CD4-positive, alpha-beta T cell treated with Interleukin-6 at 100 ng/mL for 8 hours (primary cell): Measurements from ENCODE around the gene MPPED1.

Source experiments
- DNase-seq: peaks from one replicate; pipeline ENCODE4 v3.0.0-alpha.2; 2020; ENCODE audit warnings: mixed read lengths, low spot score

The MPPED1 gene

GRCh38 chr22:43476751-43477725 lies 65.2 kb downstream of the MPPED1 start:
- DNase-seq = no peak

GRCh38 chr22:43477966-43478365 lies 66.2 kb downstream of the MPPED1 start:
- no peak for DNase-seq

GRCh38 chr22:43478621-43479300 lies 66.9 kb downstream of the MPPED1 start:
- DNase-seq = no peak

- DNase-seq = no peak
Observed at GRCh38 chr22:43479301-43479950, 67.6 kb downstream of the MPPED1 start.

DNA sequence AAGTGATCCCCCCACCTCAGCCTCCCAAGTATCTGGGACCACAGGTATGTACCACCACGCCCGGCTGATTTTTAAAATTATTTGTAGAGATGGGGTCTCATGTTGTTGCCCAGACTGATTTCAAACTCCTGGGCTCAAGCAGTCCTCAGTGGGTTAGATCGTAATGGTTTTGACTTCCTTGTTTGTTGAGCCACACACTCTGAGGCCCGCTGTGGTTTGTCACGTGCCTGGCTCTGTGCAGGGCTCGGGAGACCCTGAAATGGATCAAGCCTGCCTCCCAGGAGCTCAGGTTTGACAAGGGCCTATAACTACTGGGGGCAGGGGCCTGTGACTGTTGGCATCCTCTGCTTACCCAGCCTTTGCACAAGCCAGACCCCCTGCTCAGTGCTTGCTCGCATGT lies 68.1 kb downstream of the MPPED1 start:
- no peak for DNase-seq

DNA sequence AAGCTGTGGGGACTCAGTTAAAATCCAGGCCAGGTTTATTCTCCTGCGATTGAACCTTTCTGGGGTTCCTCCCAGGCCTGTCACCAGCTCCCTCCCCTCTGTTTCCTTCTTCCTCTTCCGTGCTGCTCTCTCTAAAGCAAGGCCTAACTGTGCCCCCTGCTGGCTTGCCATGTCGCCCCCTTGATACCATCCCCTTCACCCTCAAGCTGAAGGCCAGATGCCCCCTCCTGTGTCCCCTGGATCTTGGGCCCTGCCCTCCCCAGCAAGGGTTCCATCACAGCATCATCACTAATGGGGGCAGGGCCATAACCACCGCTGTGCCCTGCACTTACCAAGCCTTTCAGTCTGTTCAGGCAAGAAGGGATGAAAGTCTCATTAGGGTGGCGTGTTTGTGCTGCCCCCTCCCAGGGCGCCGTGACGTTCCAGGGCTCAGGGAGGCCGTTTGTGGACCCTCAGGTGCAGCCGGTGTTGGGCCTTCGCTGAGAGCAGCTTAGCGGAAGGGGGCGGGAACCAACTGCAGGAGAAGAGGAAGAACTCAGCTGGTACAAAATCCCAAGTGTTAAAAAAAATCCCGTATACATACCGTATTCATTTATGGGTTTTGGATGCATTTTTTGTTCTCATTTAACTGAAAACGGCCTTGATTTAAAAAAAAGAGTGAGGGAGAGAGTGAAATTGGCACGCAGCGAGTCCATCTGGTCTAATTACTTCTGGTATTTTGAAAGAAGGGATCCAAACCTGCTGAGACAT lies 69.9 kb downstream of the MPPED1 start:
- DNase-seq = no peak

DNA sequence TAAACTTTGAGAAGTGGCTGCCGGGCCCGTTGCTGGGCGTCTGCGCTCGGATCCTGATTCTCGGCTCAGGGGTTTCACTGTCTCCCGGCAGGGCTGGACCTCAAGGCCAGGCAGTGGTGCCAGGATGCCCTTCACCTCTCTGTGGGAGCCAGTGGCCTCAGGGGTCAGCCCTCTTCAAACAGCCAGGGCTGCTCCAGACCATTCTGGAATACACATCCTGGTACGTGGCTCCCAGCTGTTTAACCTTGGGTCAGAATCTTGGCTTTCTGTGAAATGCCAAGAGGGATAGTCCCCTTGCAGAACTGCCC lies 70.5 kb downstream of the MPPED1 start:
- no peak for DNase-seq

DNA sequence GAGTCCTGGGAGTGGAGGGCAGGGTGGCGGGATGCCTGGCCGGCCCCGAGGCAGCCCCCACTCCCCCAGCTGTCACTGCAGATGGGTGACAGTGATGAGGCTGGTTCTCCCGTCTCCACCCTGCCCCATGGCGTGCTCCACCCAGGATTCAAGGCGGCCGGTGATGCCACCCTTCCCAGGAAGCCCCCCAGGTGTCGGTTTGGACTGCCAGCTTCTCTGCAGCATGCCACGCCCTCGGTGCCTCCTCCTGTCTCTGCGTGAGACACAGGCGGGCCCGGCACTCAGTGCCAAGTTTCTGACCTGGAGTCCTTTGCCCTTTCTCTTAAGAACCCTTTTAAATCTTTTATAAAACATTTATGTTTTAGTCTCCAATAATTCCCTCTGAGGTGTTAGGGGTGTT lies 71.5 kb downstream of the MPPED1 start:
- DNase-seq = no peak

DNA sequence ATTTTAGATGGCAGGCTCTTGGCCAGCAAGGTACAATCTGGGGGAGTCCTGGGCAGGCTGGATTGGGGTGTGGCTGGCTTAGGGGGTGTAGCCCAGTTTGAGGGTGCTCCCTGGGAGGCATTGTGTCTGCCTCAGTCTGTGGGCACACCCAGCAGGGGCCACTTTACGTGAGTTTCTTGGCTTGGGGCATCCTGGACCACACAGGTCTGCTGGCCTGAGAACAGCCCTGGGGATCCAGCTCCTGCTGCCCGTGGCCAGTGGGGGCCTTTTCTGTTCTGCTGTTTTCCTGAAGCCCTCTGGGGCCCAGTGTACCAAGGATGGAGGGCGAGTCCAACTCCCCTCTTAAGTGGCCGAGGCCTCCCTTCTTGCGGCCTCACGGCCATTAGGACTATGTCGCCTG lies 71.9 kb downstream of the MPPED1 start:
- no peak for DNase-seq

DNA sequence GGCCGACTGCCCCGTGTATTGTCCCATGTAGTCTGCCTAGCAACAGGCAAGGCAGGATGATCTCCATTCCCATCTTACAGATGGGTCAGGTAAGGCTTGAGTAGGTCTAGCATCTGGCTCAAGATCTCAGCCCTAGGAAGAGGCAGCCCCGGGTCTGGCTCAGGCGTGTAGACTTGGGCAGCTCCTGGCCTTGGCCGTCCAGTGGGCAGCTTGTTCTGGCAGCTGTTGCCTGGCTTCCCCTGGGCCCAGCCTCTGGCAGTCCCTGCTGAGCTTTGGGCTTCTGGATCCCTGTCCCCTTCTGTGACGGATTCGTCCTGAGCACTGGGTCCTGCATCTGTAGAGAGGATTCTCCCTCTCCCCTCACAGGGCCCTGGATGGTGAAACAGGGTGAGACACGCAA lies 72.4 kb downstream of the MPPED1 start:
- DNase-seq = no peak

GRCh38 chr22:43485502-43486089 lies 73.8 kb downstream of the MPPED1 start:
- DNase-seq = no peak

DNA sequence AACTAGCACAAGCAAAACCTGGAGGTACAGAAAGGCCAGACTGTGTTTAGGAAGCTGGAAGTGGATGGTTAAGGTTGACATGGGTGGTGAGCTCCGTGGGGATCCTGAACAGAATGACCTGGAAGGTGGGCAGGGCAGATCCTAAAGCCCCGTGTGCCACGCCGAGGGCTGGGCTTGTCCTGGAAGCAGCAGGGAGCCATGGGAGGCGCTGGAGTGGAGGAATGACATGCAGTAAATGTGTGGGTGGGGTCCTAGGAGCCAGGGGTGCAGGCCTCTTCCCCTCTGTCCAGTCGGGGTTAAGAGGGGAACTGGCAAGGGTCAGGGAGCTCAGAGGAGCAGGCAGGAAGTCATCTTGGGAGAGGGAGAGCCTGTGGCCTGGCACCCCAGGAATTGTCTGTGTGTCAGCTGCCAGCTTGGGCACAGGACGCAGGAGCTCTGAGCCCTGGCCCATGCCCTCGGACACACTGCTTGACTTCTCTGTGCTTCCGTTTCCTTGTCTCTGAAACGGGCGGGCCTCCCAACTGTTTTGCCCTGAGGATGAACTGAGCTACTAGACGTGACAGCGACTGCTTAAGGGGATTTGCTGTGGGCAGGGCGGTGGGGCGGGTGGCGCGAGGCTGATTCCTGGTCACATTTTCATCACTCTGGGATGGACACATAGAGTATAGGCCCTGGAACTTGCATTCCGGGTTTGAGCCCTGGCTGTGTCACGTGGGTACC lies 75.7 kb downstream of the MPPED1 start:
- no peak for DNase-seq

- no peak for DNase-seq
Observed at GRCh38 chr22:43488031-43488866, 76.4 kb downstream of the MPPED1 start.

DNA sequence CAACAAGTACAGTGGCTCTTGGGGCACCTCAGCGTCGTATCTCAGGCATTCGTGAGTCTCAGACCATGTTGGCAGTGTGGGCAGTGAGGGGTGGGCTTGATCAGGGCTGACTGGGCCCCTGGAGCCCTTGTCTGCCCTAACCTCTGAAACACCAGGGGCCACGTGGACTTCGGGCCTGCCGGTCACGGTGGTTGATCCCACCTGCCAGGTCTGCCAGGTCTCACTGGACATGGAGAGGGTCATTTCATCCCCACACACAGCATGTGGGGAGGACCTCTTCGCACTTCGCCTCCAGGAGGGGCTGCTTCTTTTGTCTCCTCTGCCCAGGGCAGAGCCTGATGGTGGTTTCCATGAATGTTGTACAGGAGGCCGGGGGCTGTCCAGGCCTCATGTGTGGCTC lies 77.1 kb downstream of the MPPED1 start:
- no peak for DNase-seq

- DNase-seq = no peak
Observed at GRCh38 chr22:43490311-43490710, 78.5 kb downstream of the MPPED1 start.

- no peak for DNase-seq
Observed at GRCh38 chr22:43491177-43491576, 79.4 kb downstream of the MPPED1 start.

DNA sequence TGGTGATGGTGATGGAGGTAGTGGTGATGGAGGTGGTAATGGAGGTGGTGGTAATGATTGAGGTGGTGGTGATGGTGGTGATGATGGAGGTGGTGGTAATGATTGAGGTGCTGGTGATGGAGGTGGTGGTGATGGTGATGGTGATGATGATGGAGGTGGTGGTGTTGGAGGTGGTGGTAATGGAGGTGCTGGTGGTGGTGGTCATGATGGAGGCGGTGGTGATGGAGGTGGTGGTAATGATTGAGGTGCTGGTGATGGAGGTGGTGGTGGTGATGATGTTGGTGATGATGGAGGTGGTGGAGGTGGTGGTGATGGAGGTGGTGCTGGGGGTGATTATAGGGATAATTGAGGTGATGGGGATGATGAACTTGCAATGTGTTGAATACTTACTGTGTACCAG lies 79.9 kb downstream of the MPPED1 start:
- DNase-seq = no peak

GRCh38 chr22:43493297-43493696 lies 81.5 kb downstream of the MPPED1 start:
- no peak for DNase-seq

DNA sequence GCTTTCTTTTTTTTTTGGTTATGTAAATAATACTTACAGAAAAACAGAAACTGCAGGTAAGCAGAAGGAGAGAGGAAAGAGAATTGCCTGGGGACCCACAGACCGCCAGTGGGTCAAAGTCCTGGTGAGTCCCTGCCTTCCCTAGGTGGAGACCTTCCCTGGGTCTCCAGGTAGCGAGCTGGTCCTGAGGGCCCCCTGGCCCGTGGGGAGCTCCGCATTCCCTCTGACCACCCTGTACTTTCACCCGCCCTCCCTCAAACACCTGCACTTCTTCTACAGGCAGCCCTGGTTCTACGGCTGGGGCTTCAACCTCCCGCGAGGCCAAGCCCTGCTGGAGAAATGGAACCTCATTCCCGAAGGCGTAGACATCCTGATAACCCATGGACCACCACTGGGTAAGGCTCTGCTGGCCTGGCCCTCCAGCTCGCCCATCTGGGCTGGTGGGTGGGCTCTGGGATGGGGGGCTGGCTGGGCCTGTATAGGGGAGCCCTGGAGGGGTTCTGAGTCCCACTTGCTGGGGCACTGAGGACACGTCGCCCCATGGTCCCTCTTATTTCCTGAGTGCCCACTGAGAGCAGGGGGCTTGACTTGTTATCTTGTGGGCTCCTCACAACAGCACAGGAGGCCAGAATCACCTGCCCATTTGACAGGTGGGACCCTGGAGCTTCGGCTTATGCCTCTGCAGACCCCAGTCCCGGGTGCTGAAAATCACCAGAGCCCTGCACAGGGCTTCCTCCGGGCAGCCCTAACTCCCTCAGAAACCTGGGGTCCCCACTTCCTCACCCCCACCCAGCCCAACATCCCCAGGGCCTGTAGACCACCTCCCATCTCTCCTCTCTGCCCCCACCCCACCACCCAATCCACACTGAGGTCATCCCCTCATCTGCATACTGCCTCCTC lies 86.4 kb downstream of the MPPED1 start:
- no peak for DNase-seq
